Mucosa of rectum (tissue), 2 donors: ENCODE data around the gene NISCH.

ENCODE experiments used
- H3K27ac ChIP-seq, 2 donors: one replicate each; pipeline ENCODE4 v1.7.0; 2013; ENCODE audit warnings: inconsistent platforms in 2 of 2, low read depth in 2 of 2, low read length in 2 of 2
- H3K27me3 ChIP-seq, 2 donors: one replicate each; pipeline ENCODE4 v1.7.0; 2013; ENCODE audit warnings: low read length in 2 of 2; ENCODE audit not compliant: control insufficient read depth in 2 of 2, insufficient read depth in 2 of 2
- H3K36me3 ChIP-seq, 2 donors: one replicate each; pipeline ENCODE4 v1.7.0; 2013; ENCODE audit warnings: low read length in 2 of 2; ENCODE audit not compliant: control insufficient read depth in 2 of 2, insufficient read depth in 2 of 2
- H3K4me1 ChIP-seq, 2 donors: one replicate each; pipeline ENCODE4 v1.7.0; 2013; ENCODE audit warnings: low read length in 2 of 2, mild to moderate bottlenecking in 1 of 2; ENCODE audit not compliant: control insufficient read depth in 2 of 2, insufficient read depth in 2 of 2
- H3K4me3 ChIP-seq, 2 donors: one replicate each; pipeline ENCODE4 v1.7.0; 2013; ENCODE audit warnings: low read length in 2 of 2
- H3K9ac ChIP-seq, 2 donors: one replicate each; pipeline ENCODE4 v1.7.0; 2013; ENCODE audit warnings: low read length in 2 of 2, low read depth in 1 of 2, mild to moderate bottlenecking in 1 of 2
- H3K9me3 ChIP-seq, 2 donors: one replicate each; pipeline ENCODE4 v1.7.0; 2013; ENCODE audit warnings: low read length in 2 of 2; ENCODE audit not compliant: control insufficient read depth in 2 of 2
- donor health status: healthy.
- donor health status: Normal muscosa, but diverticular disease.

Gene NISCH

GRCh38 chr3:52434491-52435115 is 20.8 kb upstream of the NISCH start:
- H3K9me3 ChIP-seq = no peaks in the 10 kb centered on the region
- no peak overlapping the region for H3K27ac ChIP-seq
- no peak overlapping the region for H3K4me3 ChIP-seq
- H3K9ac ChIP-seq = no peak overlapping the region
- H3K4me1 ChIP-seq = peaks cover 8 to 10% of the 10 kb centered on the region in 2 donors
- no peaks in the 10 kb centered on the region for H3K27me3 ChIP-seq
- no peaks in the 10 kb centered on the region for H3K36me3 ChIP-seq

DNA sequence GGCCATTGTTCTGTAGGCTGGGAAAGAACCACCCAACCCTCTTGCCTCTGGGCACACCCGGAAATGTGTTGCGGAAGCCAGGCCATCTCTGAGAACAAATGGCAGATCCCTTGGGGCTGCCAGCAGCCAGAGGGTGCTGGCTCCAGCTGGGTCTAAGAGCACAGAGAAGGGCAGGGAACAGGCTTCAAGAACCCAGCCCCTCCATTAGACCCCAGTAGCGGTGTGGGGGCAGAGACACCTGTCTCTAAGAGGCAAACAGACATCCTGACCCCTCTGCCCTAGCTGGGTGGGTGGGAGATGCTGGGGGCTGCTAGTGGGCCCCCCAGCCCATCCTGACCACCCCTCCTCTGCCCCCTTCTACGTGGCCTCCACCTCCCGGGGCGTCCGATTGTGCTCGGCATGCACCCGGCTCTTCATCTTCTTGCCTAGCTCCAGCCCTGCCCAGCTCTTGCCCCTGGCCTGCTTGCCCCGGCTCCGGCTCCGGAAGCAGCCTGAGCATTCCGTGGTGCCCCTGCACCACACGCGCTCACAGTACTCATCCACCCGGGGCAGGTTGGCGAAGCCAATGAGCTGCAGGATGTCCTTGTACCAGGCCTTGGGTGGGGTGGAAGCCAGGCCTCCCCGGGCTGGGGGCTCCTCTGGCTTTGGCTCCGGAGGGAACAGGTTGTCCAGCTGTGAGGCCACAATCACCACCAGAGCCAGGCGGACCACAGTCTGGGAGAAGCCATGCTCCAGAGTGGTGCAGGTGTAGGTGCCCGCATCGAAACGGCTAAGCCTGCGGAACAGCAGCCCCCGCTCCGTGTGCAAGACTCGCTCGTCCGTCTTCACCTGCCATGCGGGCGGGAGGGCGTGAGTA is 19.9 kb upstream of the NISCH start:
- H3K4me3 ChIP-seq = no peak overlapping the region
- no peaks in the 10 kb centered on the region for H3K27me3 ChIP-seq
- no peaks in the 10 kb centered on the region for H3K36me3 ChIP-seq
- H3K4me1 ChIP-seq = peaks cover 8 to 10% of the 10 kb centered on the region in 2 donors
- no peaks in the 10 kb centered on the region for H3K9me3 ChIP-seq
- H3K27ac ChIP-seq = no peak overlapping the region
- H3K9ac ChIP-seq = no peak overlapping the region

DNA sequence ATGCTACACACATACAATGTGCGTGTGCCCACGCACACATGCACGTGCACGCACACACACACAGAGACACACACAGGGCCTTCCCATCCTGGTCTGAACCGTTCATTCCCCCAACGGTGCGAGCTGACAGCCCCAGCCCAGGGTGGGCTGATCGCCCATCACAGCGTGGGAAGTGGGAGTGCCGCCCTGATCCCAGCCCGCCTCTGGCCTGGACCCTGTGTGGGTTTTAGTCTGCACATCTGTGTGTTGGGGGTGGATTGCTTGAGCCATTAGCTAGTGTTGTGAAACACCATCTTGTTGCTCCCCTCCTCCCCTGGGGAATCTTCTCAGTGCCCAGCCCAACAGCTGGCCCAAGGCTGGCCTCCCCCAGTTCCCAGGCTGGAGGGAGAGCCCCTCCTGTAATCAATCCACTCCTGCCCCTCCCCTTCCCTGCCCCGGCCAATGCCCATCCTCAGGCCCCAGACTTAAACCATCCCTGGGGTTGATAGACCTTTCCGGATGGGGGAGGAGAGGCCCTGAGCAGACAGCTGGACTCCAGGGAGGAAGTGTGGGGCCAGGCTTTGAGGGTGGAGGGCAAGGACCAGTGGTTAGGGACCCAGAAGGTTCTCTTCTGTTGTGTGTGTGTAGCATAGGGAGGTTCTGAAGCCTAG is 18.8 kb upstream of the NISCH start:
- H3K36me3 ChIP-seq = no peaks in the 10 kb centered on the region
- no peaks in the 10 kb centered on the region for H3K27me3 ChIP-seq
- H3K27ac ChIP-seq = no peak overlapping the region
- H3K4me3 ChIP-seq = no peak overlapping the region
- H3K4me1 ChIP-seq = peaks cover 8 to 10% of the 10 kb centered on the region in 2 donors
- H3K9ac ChIP-seq = no peak overlapping the region
- H3K9me3 ChIP-seq = no peaks in the 10 kb centered on the region

- Histone ChIP-seq H3K27me3 (no peaks in the 10 kb centered on the region), H3K4me3 (no peak overlapping the region), H3K4me1 (peaks cover 8 to 10% of the 10 kb centered on the region in 2 donors), H3K9me3 (no peaks in the 10 kb centered on the region), H3K9ac (no peak overlapping the region), H3K36me3 (no peaks in the 10 kb centered on the region), H3K27ac (no peak overlapping the region)
Measured at GRCh38 chr3:52437326-52438103, 17.9 kb upstream of the NISCH start.

GRCh38 chr3:52438104-52438376 is 17.4 kb upstream of the NISCH start:
- no peaks in the 10 kb centered on the region for H3K9me3 ChIP-seq
- H3K27me3 ChIP-seq = no peaks in the 10 kb centered on the region
- H3K4me1 ChIP-seq = peaks cover 5 to 10% of the 10 kb centered on the region in 2 donors
- H3K4me3 ChIP-seq = no peak overlapping the region
- no peaks in the 10 kb centered on the region for H3K36me3 ChIP-seq
- H3K9ac ChIP-seq = no peak overlapping the region
- H3K27ac ChIP-seq = no peak overlapping the region

GRCh38 chr3:52438579-52439425 is 16.6 kb upstream of the NISCH start:
- Histone ChIP-seq H3K27me3 (no peaks in the 10 kb centered on the region), H3K36me3 (no peaks in the 10 kb centered on the region), H3K9me3 (no peaks in the 10 kb centered on the region), H3K4me3 (no peak overlapping the region), H3K27ac (no peak overlapping the region), H3K4me1 (peaks cover 2 to 6% of the 10 kb centered on the region in 2 donors), H3K9ac (no peak overlapping the region)

DNA sequence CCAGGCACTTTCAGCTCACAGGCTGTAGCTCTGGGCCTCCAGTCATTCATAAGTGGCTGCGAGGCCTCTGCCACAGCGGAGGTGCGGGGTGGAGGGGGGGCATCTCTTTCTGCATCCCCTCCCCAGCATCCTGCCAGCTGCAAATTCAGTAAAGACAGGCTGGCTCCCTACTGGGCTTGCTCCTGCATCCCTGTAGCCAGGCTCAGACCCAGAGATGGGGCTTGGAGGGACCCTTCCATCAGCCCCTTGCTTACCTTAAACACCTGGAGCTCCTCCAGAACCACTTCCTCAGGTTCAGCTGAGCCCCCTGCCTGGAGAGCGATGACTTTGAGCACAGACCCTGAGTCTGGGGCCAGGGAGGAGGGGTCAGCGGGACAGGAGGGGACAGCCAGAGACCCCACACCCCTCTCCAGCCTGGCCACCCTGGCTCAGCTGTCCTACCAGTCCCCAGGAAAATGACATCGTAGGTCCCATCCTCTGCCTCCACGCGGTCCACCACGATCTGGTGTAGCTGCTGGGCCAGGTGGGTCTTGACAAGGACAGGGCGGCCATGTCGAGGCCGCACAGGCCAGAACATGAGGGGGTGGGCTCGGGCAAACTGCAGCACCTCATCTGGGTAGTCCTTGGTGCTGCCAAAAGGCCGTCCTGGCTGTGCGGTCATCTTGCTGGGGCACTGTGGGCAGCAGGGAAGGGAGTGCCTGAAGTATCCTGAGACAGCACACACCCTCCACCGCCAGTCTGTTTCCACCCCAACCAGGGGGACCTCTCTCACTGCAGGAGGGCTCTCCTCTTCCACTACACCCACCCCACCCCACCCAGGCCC is 15.8 kb upstream of the NISCH start:
- H3K4me1 ChIP-seq = peaks cover 0 to 6% of the 10 kb centered on the region in 2 donors
- no peak overlapping the region for H3K27ac ChIP-seq
- H3K9ac ChIP-seq = no peak overlapping the region
- H3K9me3 ChIP-seq = no peaks in the 10 kb centered on the region
- no peaks in the 10 kb centered on the region for H3K27me3 ChIP-seq
- no peaks in the 10 kb centered on the region for H3K36me3 ChIP-seq
- no peak overlapping the region for H3K4me3 ChIP-seq

GRCh38 chr3:52440249-52440551 is 15.2 kb upstream of the NISCH start:
- H3K4me3 ChIP-seq = no peak overlapping the region
- H3K9me3 ChIP-seq = no peaks in the 10 kb centered on the region
- H3K36me3 ChIP-seq = no peaks in the 10 kb centered on the region
- H3K27ac ChIP-seq = no peak overlapping the region
- no peak overlapping the region for H3K9ac ChIP-seq
- H3K27me3 ChIP-seq = no peaks in the 10 kb centered on the region
- peaks cover 2 to 8% of the 10 kb centered on the region in 2 donors for H3K4me1 ChIP-seq

DNA sequence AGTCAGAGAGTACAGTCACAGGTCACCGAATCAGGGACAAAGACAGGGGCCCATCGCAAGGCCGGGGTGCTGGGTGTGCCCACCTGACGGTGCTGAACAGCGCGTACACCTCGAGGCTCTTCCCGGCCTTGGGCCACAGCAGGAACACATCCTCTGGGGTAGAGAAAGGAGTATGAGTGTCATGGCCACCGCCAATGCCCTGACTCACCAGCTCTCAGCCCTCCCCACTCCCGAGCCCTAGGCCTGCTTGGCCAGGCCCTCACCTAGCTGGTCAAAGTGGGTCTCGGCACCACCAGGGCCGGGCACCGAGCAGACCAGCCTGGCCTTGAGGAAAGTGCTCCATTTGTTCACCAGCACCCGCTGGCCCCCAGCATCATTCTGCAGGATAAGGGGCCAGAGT is 14.7 kb upstream of the NISCH start:
- H3K27ac ChIP-seq = no peak overlapping the region
- no peaks in the 10 kb centered on the region for H3K9me3 ChIP-seq
- H3K4me3 ChIP-seq = no peak overlapping the region
- H3K27me3 ChIP-seq = no peaks in the 10 kb centered on the region
- no peak overlapping the region for H3K9ac ChIP-seq
- no peaks in the 10 kb centered on the region for H3K36me3 ChIP-seq
- peaks cover 4 to 8% of the 10 kb centered on the region in 2 donors for H3K4me1 ChIP-seq
